ENCODE measurements around the gene SLC16A11. TPM values are rescaled to one million over a fixed set of nuclear protein-coding genes. Genes with fewer than 3 reads are reported as not detected.
A peak's percentile ranks its signal among the peaks of the same experiment; 100 is the strongest.
"Not testable (repeated sequence)": the region's sequence is repeated elsewhere in the genome, so short reads cannot be mapped to it uniquely, and the experiment has no call there.

SLC16A11 gene
- total and polyA plus RNA-seq, 2 donors (not counting 1 experiment from before 2014, with no cell fraction given): 0.17 TPM; not detected in 1

- DNase-seq (ENCODE audit: low read depth in 2 of 2): peak in 1 of 2 donors; percentile 2
- peak within 1 kb of the TSS in 2 of 4 experiments; percentile 6 to 32 for H3K4me3 ChIP-seq (replicated peaks in 1 of 4; ENCODE audit: control extremely low read depth in 1 of 4, insufficient read depth in 1 of 4, low read depth in 3 of 4, low read length in 4 of 4)
These were observed 48.2 kb downstream of the SLC16A11 start, which contains the start of gene ALOX12 for GRCh38 chr17:6995500-6996255. TSS of gene ALOX12 (plus strand) at chr17:6996049. CDS start at chr17:6996118, 69 bp downstream.

DNA sequence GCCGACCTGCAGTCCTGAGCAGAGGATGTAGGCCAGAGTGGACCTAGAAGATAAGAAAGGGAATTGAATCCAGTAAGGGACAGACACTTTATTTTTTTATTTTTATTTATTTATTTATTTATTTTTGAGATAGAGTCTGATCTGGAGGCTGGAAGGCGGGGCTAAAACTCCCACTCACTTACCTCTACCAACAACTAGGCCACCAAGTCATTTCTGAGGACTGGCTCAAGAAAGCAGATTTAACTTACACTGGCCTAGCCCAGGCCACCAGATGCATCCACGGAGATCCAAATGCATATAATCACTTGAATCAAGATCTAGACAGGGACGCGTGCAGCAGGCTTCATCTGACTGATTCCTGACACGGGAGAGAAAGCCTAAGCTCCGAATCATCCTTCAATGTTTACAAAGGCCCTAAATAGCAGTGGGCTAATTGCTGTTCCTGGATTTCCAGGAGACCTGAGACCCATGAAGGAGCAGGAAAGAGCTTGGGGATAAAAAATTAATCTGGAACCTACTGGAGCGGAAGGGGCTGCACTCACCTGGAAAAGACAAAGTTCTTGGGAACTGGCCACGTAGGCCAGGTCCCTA lies 49.1 kb downstream of the SLC16A11 start:
- H3K9me3 ChIP-seq (ENCODE audit: control insufficient read depth, insufficient read depth, low read depth, low read length): no peaks in the 10 kb centered on the region
- peaks cover 7% of the 10 kb centered on the region for H3K36me3 ChIP-seq (ENCODE audit: control insufficient read depth, insufficient read depth, low read length)
- H3K27ac ChIP-seq (ENCODE audit: insufficient read depth, low read length): no peak overlapping the region
- no peak overlapping the region for H3K4me2 ChIP-seq (ENCODE audit: extremely low read depth, insufficient read depth, low read length)
- DNase-seq (ENCODE audit: low read depth in 2 of 2): peak; percentile 11 to 29
- H3K79me2 ChIP-seq (ENCODE audit: control insufficient read depth, insufficient read depth, low read length): no peaks in the 10 kb centered on the region
- H3K4me1 ChIP-seq (ENCODE audit: control insufficient read depth, extremely low read depth, insufficient read depth, low read length): no peaks in the 10 kb centered on the region
- no peak overlapping the region for H2AFZ ChIP-seq (ENCODE audit: low read length)
- no peak overlapping the region for H3K4me3 ChIP-seq (replicated peaks in 1 of 4; ENCODE audit: control extremely low read depth in 1 of 4, insufficient read depth in 1 of 4, low read depth in 3 of 4, low read length in 4 of 4)
- peaks cover 2% of the 10 kb centered on the region for H4K20me1 ChIP-seq (ENCODE audit: control insufficient read depth, extremely low read depth, insufficient read depth, low read length)
- H3K9ac ChIP-seq (ENCODE audit: insufficient read depth, low read length): no peak overlapping the region
- H3K27me3 ChIP-seq (ENCODE audit: control insufficient read depth, insufficient read depth, low read length): no peaks in the 10 kb centered on the region
- TF ChIP-seq EZH2 (IDR thresholded peaks at IDR 0.05; ENCODE audit: low read length, missing control alignments): no peak
- TF ChIP-seq CTCF (conservative IDR thresholded peaks at IDR 0.05 in 1 of 2, IDR thresholded peaks at IDR 0.05 in 1 of 2; ENCODE audit: low read depth in 1 of 2, low read length in 2 of 2): no peak

More at GRCh38 chr17:6995500-6996255, 48.2 kb downstream of the SLC16A11 start, which contains the start of gene ALOX12:
- H3K9ac ChIP-seq (ENCODE audit: insufficient read depth, low read length): no peak within 1 kb of the TSS
- H3K79me2 ChIP-seq (ENCODE audit: control insufficient read depth, insufficient read depth, low read length): no peaks in the 10 kb centered on the region
- peak within 1 kb of the TSS; percentile 51 for H3K4me2 ChIP-seq (ENCODE audit: extremely low read depth, insufficient read depth, low read length)
- no peak within 1 kb of the TSS for H2AFZ ChIP-seq (ENCODE audit: low read length)
- no peak for TF ChIP-seq CTCF (conservative IDR thresholded peaks at IDR 0.05 in 1 of 2, IDR thresholded peaks at IDR 0.05 in 1 of 2; ENCODE audit: low read depth in 1 of 2, low read length in 2 of 2)
- TF ChIP-seq EZH2 (IDR thresholded peaks at IDR 0.05; ENCODE audit: low read length, missing control alignments): no peak
- H3K27me3 ChIP-seq (ENCODE audit: control insufficient read depth, insufficient read depth, low read length): no peaks in the 10 kb centered on the region
- peaks cover 2% of the 10 kb centered on the region for H4K20me1 ChIP-seq (ENCODE audit: control insufficient read depth, extremely low read depth, insufficient read depth, low read length)
- H3K9me3 ChIP-seq (ENCODE audit: control insufficient read depth, insufficient read depth, low read depth, low read length): no peaks in the 10 kb centered on the region
- no peaks in the 10 kb centered on the region for H3K4me1 ChIP-seq (ENCODE audit: control insufficient read depth, extremely low read depth, insufficient read depth, low read length)
- H3K36me3 ChIP-seq (ENCODE audit: control insufficient read depth, insufficient read depth, low read length): peaks cover 7% of the 10 kb centered on the region
- no peak within 1 kb of the TSS for H3K27ac ChIP-seq (ENCODE audit: insufficient read depth, low read length)

- no peak for DNase-seq (ENCODE audit: low read depth in 2 of 2)
- TF ChIP-seq EZH2 (IDR thresholded peaks at IDR 0.05; ENCODE audit: low read length, missing control alignments) (no peak), CTCF (conservative IDR thresholded peaks at IDR 0.05 in 1 of 2, IDR thresholded peaks at IDR 0.05 in 1 of 2; ENCODE audit: low read depth in 1 of 2, low read length in 2 of 2) (no peak)
- no peaks in the 10 kb centered on the region for H3K27me3 ChIP-seq (ENCODE audit: control insufficient read depth, insufficient read depth, low read length)
- H4K20me1 ChIP-seq (ENCODE audit: control insufficient read depth, extremely low read depth, insufficient read depth, low read length): peaks cover 2% of the 10 kb centered on the region
- H3K9ac ChIP-seq (ENCODE audit: insufficient read depth, low read length): no peak overlapping the region
- no peak overlapping the region for H3K4me3 ChIP-seq (replicated peaks in 1 of 4; ENCODE audit: control extremely low read depth in 1 of 4, insufficient read depth in 1 of 4, low read depth in 3 of 4, low read length in 4 of 4)
- H3K27ac ChIP-seq (ENCODE audit: insufficient read depth, low read length): no peak overlapping the region
- no peaks in the 10 kb centered on the region for H3K79me2 ChIP-seq (ENCODE audit: control insufficient read depth, insufficient read depth, low read length)
- no peaks in the 10 kb centered on the region for H3K9me3 ChIP-seq (ENCODE audit: control insufficient read depth, insufficient read depth, low read depth, low read length)
- H3K4me1 ChIP-seq (ENCODE audit: control insufficient read depth, extremely low read depth, insufficient read depth, low read length): no peaks in the 10 kb centered on the region
- no peak overlapping the region for H3K4me2 ChIP-seq (ENCODE audit: extremely low read depth, insufficient read depth, low read length)
- no peak overlapping the region for H2AFZ ChIP-seq (ENCODE audit: low read length)
- peaks cover 5% of the 10 kb centered on the region for H3K36me3 ChIP-seq (ENCODE audit: control insufficient read depth, insufficient read depth, low read length)
These were observed 49.7 kb downstream of the SLC16A11 start for GRCh38 chr17:6994118-6994598.

GRCh38 chr17:6993613-6994056 lies 50.3 kb downstream of the SLC16A11 start:
- H4K20me1 ChIP-seq (ENCODE audit: control insufficient read depth, extremely low read depth, insufficient read depth, low read length); H3K9me3 ChIP-seq (ENCODE audit: control insufficient read depth, insufficient read depth, low read depth, low read length); H3K27ac ChIP-seq (ENCODE audit: insufficient read depth, low read length); H3K4me1 ChIP-seq (ENCODE audit: control insufficient read depth, extremely low read depth, insufficient read depth, low read length); DNase-seq (ENCODE audit: low read depth in 2 of 2); H3K36me3 ChIP-seq (ENCODE audit: control insufficient read depth, insufficient read depth, low read length); H3K4me3 ChIP-seq (replicated peaks in 1 of 4; ENCODE audit: control extremely low read depth in 1 of 4, insufficient read depth in 1 of 4, low read depth in 3 of 4, low read length in 4 of 4); H3K4me2 ChIP-seq (ENCODE audit: extremely low read depth, insufficient read depth, low read length); H2AFZ ChIP-seq (ENCODE audit: low read length); H3K27me3 ChIP-seq (ENCODE audit: control insufficient read depth, insufficient read depth, low read length); H3K79me2 ChIP-seq (ENCODE audit: control insufficient read depth, insufficient read depth, low read length); H3K9ac ChIP-seq (ENCODE audit: insufficient read depth, low read length): not testable (repeated sequence)

All from fibroblast of lung (primary cell).